ENCODE results near the gene NUP37. TPM values are rescaled to one million over a fixed set of nuclear protein-coding genes. Genes with fewer than 3 reads are reported as not detected.

The NUP37 gene
- total RNA-seq, 1 experiment from 2014 or later: 77.5 TPM

DNA sequence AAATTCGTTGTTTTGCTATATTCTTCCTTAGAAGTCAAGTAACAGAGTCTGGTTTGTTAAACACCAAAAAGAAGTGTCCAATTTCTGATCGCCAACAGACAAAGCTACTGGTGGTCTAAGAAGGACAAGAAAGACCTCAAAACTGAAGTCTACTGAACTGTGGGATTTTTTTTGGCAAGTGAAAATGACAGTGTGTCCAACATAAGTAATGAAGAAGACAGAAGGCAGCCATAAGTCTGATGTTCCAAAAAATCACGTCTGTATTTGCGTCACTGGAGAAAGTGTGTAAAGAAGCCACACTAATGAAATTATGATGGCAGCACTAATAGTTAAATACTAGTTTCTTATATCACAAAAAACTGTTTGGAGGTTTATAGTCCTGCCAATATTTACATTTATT, 90.8 kb downstream of the NUP37 start (continued):
- no peak for TF ChIP-seq POLR2AphosphoS5 (IDR thresholded peaks at IDR 0.05; ENCODE audit: low read depth, low read length)
- TF ChIP-seq RAD21 (IDR thresholded peaks at IDR 0.05; ENCODE audit: low read depth): no peak

- H3K79me2 ChIP-seq (ENCODE audit: insufficient read depth, low read length): no peaks in the 10 kb centered on the region
- H3K9me3 ChIP-seq (ENCODE audit: control insufficient read depth in 1 of 2, insufficient read depth in 1 of 2, low read depth in 1 of 2, low read length in 2 of 2): no peaks in the 10 kb centered on the region
- no peak for DNase-seq (ENCODE audit: low read depth, low spot score)
- no peak overlapping the region for H3K4me2 ChIP-seq (ENCODE audit: low read length)
- H4K20me1 ChIP-seq (ENCODE audit: insufficient read depth): no peaks in the 10 kb centered on the region
- TF ChIP-seq JUND (IDR thresholded peaks at IDR 0.05) (no peak), CTCF (IDR thresholded peaks at IDR 0.05 in 2 of 3, conservative IDR thresholded peaks at IDR 0.05 in 1 of 3; ENCODE audit: borderline replicate concordance in 1 of 3, insufficient read depth in 1 of 3, low read depth in 2 of 3, low read length in 2 of 3) (peak in 2 of 3 experiments; percentile 8 to 33; a peak in 3 of 6 replicates)
- peak; percentile 69; the same call in 1 of the 2 replicates for ATAC-seq
- no peaks in the 10 kb centered on the region for H3K27me3 ChIP-seq (ENCODE audit: insufficient read depth, low read length)
- no peak overlapping the region for H3K9ac ChIP-seq (ENCODE audit: low read length)
- no peak overlapping the region for H3K4me3 ChIP-seq (replicated peaks in 1 of 2; ENCODE audit: low read depth in 1 of 2, low read length in 2 of 2)
- BruUV-seq (replicated peaks): no TSS peak
- no peaks in the 10 kb centered on the region for H3K4me1 ChIP-seq (ENCODE audit: control insufficient read depth in 1 of 2, insufficient read depth in 2 of 2, low read length in 2 of 2)
- H3K36me3 ChIP-seq (ENCODE audit: control insufficient read depth in 1 of 2, insufficient read depth in 2 of 2, low read length in 2 of 2): no peaks in the 10 kb centered on the region
- intact Hi-C loops (cut with micrococcal nuclease): no loop called here
- no peak overlapping the region for H2AFZ ChIP-seq (ENCODE audit: low read depth, low read length, poor library complexity, severe bottlenecking)
- H3K27ac ChIP-seq (ENCODE audit: low read depth, low read length): no peak overlapping the region
- ChIA-PET RAD21 (ENCODE audit: low non-redundant PET in 1 of 2, low total read pairs in 2 of 2, uncharacterized antibody in 2 of 2, unreplicated experiment in 2 of 2) (no interaction called here), POLR2A (no interaction called here), CTCF (no interaction called here)
- H3K9me2 ChIP-seq (ENCODE audit: insufficient read depth): no peaks in the 10 kb centered on the region
Observed at GRCh38 chr12:102026728-102027127, 93.2 kb downstream of the NUP37 start.

DNA sequence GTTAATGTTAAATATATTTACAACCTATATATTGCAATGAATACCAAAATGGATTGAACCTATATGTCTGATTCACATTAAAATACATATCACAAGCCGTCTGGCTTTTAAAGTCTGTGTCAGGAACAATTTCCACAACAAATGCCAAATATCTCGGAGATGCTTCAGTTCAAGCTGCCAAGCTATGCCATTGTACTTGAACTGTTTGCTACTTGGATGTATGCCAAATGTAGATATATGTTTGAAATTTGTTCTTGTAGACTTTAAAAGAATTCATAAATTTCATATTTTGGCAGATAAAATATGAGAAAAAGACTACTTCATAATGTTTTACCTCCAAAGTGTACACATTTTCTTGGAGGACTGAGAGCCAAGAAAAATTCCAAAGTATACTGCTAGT, 95.1 kb downstream of the NUP37 start:
- no peak overlapping the region for H3K9ac ChIP-seq (ENCODE audit: low read length)
- H3K27me3 ChIP-seq (ENCODE audit: insufficient read depth, low read length): no peaks in the 10 kb centered on the region
- H2AFZ ChIP-seq (ENCODE audit: low read depth, low read length, poor library complexity, severe bottlenecking): no peak overlapping the region
- intact Hi-C loops (cut with micrococcal nuclease): no loop called here
- H3K9me3 ChIP-seq (ENCODE audit: control insufficient read depth in 1 of 2, insufficient read depth in 1 of 2, low read depth in 1 of 2, low read length in 2 of 2): no peaks in the 10 kb centered on the region
- no peaks in the 10 kb centered on the region for H3K4me1 ChIP-seq (ENCODE audit: control insufficient read depth in 1 of 2, insufficient read depth in 2 of 2, low read length in 2 of 2)
- RAD21 ChIA-PET (ENCODE audit: low non-redundant PET in 1 of 2, low total read pairs in 2 of 2, uncharacterized antibody in 2 of 2, unreplicated experiment in 2 of 2): no interaction called here
- POLR2A ChIA-PET: no interaction called here
- H3K36me3 ChIP-seq (ENCODE audit: control insufficient read depth in 1 of 2, insufficient read depth in 2 of 2, low read length in 2 of 2): no peaks in the 10 kb centered on the region
- H3K27ac ChIP-seq (ENCODE audit: low read depth, low read length): no peak overlapping the region
- H3K4me3 ChIP-seq (replicated peaks in 1 of 2; ENCODE audit: low read depth in 1 of 2, low read length in 2 of 2): no peak overlapping the region
- H4K20me1 ChIP-seq (ENCODE audit: insufficient read depth): no peaks in the 10 kb centered on the region
- DNase-seq (ENCODE audit: low read depth, low spot score) (no peak), ATAC-seq (no peak)
- H3K4me2 ChIP-seq (ENCODE audit: low read length): no peak overlapping the region
- no peaks in the 10 kb centered on the region for H3K79me2 ChIP-seq (ENCODE audit: insufficient read depth, low read length)
- CTCF ChIA-PET: no interaction called here
- BruUV-seq (replicated peaks): no TSS peak
- H3K9me2 ChIP-seq (ENCODE audit: insufficient read depth): no peaks in the 10 kb centered on the region
- TF ChIP-seq REST (IDR thresholded peaks at IDR 0.05; ENCODE audit: low read depth): no peak
- TF ChIP-seq EZH2phosphoT487 (IDR thresholded peaks at IDR 0.05; ENCODE audit: borderline replicate concordance): no peak
- no peak for TF ChIP-seq CBX3 (IDR thresholded peaks at IDR 0.05; ENCODE audit: low read depth)
- TF ChIP-seq JUND (IDR thresholded peaks at IDR 0.05): no peak

Data from HCT116 (cell line).